PC-9 (cell line): ENCODE results near the gene METTL6. TPM values are rescaled to one million over a fixed set of nuclear protein-coding genes. Genes with fewer than 3 reads are reported as not detected.

ENCODE experiments used
- BruUV-seq: library from RNA; stranded (reverse); fragments of 400-500 nt; replicated peaks from 2 replicates; lab custom pipeline; 2021; lab: Mats Ljungman, UMichigan
- CTCF ChIA-PET: fragments of 300-600 bp; sonication (Branson Sonifier 250); formaldehyde crosslinking; loops from one replicate; lab custom pipeline; 2022; ENCODE audit warnings: antibody characterized with exemption; lab: Charles Lee
- POLR2A ChIA-PET: fragments of 300-600 bp; sonication (Branson Sonifier 250); formaldehyde crosslinking; loops from one replicate; lab custom pipeline; 2022; ENCODE audit warnings: antibody characterized with exemption; ENCODE audit not compliant: unreplicated experiment; lab: Charles Lee
- DNase-seq, 2 experiments: peaks; one replicate each; pipeline versions ENCODE4 v3.0.0 to v3.0.0-alpha.2; 2015 to 2022; ENCODE audit warnings: mixed read lengths in 1 of 2
- H2AFZ ChIP-seq: fragments of 200-600 bp; sonication (generic); 2 replicates; pipeline ENCODE4 v1.8.1; 2017; ENCODE audit warnings: antibody characterized with exemption
- H3F3A ChIP-seq: fragments of 200-600 bp; sonication (generic); 2 replicates; pipeline ENCODE4 v1.8.1; 2017; ENCODE audit warnings: antibody characterized with exemption, mild to moderate bottlenecking, low read depth; ENCODE audit not compliant: insufficient read depth
- H3K27ac ChIP-seq: fragments of 200-600 bp; sonication (generic); 2 replicates; pipeline ENCODE4 v1.6.1; 2016; ENCODE audit warnings: mixed run types
- H3K27me3 ChIP-seq: fragments of 200-600 bp; sonication (generic); 2 replicates; pipeline ENCODE4 v1.6.1; 2016; ENCODE audit warnings: low read depth, mixed run types; ENCODE audit not compliant: insufficient read depth
- H3K36me3 ChIP-seq: fragments of 200-600 bp; sonication (generic); 2 replicates; pipeline ENCODE4 v1.6.1; 2016; ENCODE audit warnings: low read depth, mixed run types
- H3K4me1 ChIP-seq: fragments of 200-600 bp; sonication (generic); replicated peaks from 2 replicates; pipeline ENCODE4 v1.6.1; 2016; ENCODE audit warnings: mixed run types; ENCODE audit not compliant: insufficient read depth
- H3K4me2 ChIP-seq: fragments of 200-600 bp; sonication (generic); 2 replicates; pipeline ENCODE4 v1.6.1; 2017; ENCODE audit warnings: mixed run types
- H3K4me3 ChIP-seq: fragments of 200-600 bp; sonication (generic); 2 replicates; pipeline ENCODE4 v1.6.1; 2016; ENCODE audit warnings: mixed run types
- H3K79me2 ChIP-seq: fragments of 200-600 bp; sonication (generic); 2 replicates; pipeline ENCODE4 v1.6.1; 2017; ENCODE audit warnings: low read depth, mixed run types
- H3K9me2 ChIP-seq: fragments of 200-600 bp; sonication (generic); 2 replicates; pipeline ENCODE4 v1.8.1; 2017; ENCODE audit warnings: mild to moderate bottlenecking; ENCODE audit not compliant: insufficient read depth
- H3K9me3 ChIP-seq: fragments of 200-600 bp; sonication (generic); 2 replicates; pipeline ENCODE4 v1.8.1; 2016; ENCODE audit warnings: low read depth; ENCODE audit not compliant: insufficient read depth
- H4K20me1 ChIP-seq: fragments of 200-600 bp; sonication (generic); 2 replicates; pipeline ENCODE4 v1.8.1; 2017; ENCODE audit not compliant: insufficient read depth
- EZH2 ChIP-seq: fragments of 200-600 bp; sonication (generic); IDR thresholded peaks from 2 replicates; pipeline ENCODE4 v1.8.0; 2017; ENCODE audit warnings: antibody characterized with exemption, low read depth
- intact Hi-C: fragments of 100-400 bp; cut with micrococcal nuclease; formaldehyde crosslinking; loops from one replicate; pipeline ENCODE4 v1.10.0; 2022; ENCODE audit not compliant: unreplicated experiment
- total RNA-seq: library from RNA; stranded (reverse); gene quantifications from 2 replicates; pipeline ENCODE4 v1.2.3, GENCODE V29; 2021
- TF ChIP-seq, protein P1 (sequence below): fragments of 200-600 bp; sonication (generic); conservative IDR thresholded peaks from 2 replicates; pipeline ENCODE4 v1.6.1; 2017; ENCODE audit warnings: mixed run types, antibody characterized with exemption, mild to moderate bottlenecking, moderate library complexity

The METTL6 gene
- total RNA-seq, 1 experiment from 2014 or later: 17.2 TPM

- Histone ChIP-seq H3F3A (peaks cover 15% of the 10 kb centered on the region; the same call in 1 of the 2 replicates), H3K9me2 (no peaks in the 10 kb centered on the region), H3K27ac (no peak overlapping the region), H4K20me1 (no peaks in the 10 kb centered on the region), H3K4me2 (no peak overlapping the region), H3K36me3 (no peaks in the 10 kb centered on the region), H3K9me3 (peaks cover 13% of the 10 kb centered on the region; the same call in 1 of the 2 replicates), H3K27me3 (no peaks in the 10 kb centered on the region), H2AFZ (no peak overlapping the region), H3K4me3 (no peak overlapping the region), H3K79me2 (no peaks in the 10 kb centered on the region), H3K4me1 (peaks cover 8% of the 10 kb centered on the region)
- TF ChIP-seq EZH2: no peak
- TF ChIP-seq, protein P1, sequence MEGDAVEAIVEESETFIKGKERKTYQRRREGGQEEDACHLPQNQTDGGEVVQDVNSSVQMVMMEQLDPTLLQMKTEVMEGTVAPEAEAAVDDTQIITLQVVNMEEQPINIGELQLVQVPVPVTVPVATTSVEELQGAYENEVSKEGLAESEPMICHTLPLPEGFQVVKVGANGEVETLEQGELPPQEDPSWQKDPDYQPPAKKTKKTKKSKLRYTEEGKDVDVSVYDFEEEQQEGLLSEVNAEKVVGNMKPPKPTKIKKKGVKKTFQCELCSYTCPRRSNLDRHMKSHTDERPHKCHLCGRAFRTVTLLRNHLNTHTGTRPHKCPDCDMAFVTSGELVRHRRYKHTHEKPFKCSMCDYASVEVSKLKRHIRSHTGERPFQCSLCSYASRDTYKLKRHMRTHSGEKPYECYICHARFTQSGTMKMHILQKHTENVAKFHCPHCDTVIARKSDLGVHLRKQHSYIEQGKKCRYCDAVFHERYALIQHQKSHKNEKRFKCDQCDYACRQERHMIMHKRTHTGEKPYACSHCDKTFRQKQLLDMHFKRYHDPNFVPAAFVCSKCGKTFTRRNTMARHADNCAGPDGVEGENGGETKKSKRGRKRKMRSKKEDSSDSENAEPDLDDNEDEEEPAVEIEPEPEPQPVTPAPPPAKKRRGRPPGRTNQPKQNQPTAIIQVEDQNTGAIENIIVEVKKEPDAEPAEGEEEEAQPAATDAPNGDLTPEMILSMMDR: no peak
- no TSS peak for BruUV-seq
- ChIA-PET CTCF (no interaction called here), POLR2A (no interaction called here)
- no peak for DNase-seq
- intact Hi-C loops: no loop called here
These were observed 44.9 kb downstream of the METTL6 start for GRCh38 chr3:15382405-15382923.

DNA sequence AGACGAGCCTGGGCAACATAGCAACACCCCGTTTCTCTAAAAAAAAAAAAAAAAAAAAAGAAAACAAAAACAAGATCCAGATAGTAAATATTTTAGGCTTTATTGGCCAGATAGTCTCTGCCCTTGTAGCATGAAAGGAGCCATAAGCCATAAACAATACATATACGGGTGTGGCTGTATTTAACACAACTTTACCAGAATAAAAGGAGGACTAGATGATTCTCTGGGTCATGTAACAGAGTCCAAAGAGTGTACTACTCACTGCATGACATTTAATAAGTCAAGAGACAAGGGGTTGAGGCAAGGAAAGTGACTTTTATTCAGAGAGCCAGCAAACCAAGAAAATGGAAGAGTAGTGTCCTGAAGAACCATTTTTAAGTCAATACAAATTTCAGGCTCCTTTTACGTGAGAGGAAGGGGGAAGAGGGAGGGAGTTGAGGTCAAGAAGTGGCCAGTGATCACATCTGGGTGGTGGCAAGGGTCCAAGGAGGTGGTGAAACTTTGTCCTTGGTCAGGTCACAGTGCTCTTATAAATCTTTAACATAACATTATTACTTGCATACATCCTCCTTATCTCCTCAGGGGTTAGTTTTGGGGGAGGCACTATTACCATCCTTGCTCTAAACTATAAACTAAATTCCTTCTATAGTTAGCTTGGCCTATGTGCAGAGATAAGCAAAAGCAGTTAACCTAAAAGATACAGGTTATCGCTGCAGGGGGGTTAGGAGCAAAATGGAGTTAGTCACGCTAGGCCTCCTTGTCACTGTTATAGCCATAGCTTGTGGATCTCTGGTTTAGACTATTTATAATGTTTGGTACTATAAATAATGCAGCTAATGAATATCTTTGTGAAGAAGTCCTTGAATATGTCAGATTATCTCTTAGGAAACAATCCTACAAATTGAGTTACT lies 46.1 kb downstream of the METTL6 start:
- intact Hi-C loops: no loop called here
- no TSS peak for BruUV-seq
- peaks cover 8% of the 10 kb centered on the region; the same call in 1 of the 2 replicates for H3K9me3 ChIP-seq
- H2AFZ ChIP-seq: no peak overlapping the region
- peaks cover 5% of the 10 kb centered on the region for H3K4me1 ChIP-seq
- DNase-seq: no peak
- ChIA-PET POLR2A (no interaction called here), CTCF (interaction anchor here (0.7 to 0.9 kb wide), 2 partner anchors 92 to 113 kb away, joined by 6 to 7 read pairs; no protein-coding TSS in a partner anchor)
- no peaks in the 10 kb centered on the region for H3K36me3 ChIP-seq
- TF ChIP-seq EZH2: no peak
- TF ChIP-seq, protein P1: no peak
- H4K20me1 ChIP-seq: no peaks in the 10 kb centered on the region
- no peak overlapping the region for H3K27ac ChIP-seq
- no peaks in the 10 kb centered on the region for H3K27me3 ChIP-seq
- no peak overlapping the region for H3K4me3 ChIP-seq
- peaks cover 8% of the 10 kb centered on the region; the same call in 1 of the 2 replicates for H3F3A ChIP-seq
- no peaks in the 10 kb centered on the region for H3K9me2 ChIP-seq
- no peak overlapping the region for H3K4me2 ChIP-seq
- H3K79me2 ChIP-seq: no peaks in the 10 kb centered on the region

DNA sequence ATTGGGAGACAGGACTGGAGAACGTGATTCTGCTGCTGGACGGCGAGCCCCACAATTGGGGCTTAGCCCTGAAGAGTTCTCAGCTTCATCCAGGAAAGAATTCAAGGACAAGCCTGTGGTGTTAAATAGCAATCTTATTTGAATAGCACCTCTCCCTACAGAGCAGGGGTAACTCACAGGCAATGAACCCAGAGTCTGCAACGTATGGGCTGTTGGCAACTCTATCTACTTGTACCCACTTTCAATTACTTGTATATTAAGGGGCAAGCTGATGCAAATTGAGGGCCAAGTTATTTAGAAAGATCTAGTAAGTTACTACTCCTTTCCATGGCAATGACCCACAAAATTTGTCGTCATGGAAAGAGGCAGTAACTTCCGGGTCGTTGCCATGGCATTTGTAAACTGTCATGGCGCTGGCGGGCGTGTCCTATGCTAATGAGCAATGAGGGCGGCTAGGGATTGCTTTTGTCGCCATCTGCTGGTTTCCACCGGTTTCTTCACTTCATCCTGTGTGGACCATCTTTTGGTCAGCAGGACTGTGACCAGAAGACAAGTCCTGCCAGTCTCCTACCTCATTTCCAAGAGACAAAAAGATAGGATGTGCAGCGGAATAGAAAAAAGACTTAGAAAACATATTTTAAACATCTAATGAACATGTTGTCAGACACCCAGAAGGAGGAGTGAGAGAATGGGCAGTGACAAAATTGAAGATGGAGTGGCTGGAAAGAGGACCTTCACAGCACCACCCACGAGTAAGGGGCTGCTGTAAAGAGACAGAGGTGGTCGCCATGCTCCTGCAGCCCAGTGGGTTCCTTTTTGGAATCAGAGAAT lies 49.2 kb downstream of the METTL6 start:
- Histone ChIP-seq H3K9me2 (no peaks in the 10 kb centered on the region), H3K4me3 (0 out of 2 replicates have a peak overlapping the region, but pooled peaks have one; percentile 8), H3K79me2 (no peaks in the 10 kb centered on the region), H2AFZ (peak overlapping the region; percentile 81), H3K9me3 (no peaks in the 10 kb centered on the region), H3F3A (peaks cover 8% of the 10 kb centered on the region; the same call in 1 of the 2 replicates), H3K27me3 (no peaks in the 10 kb centered on the region), H4K20me1 (no peaks in the 10 kb centered on the region), H3K4me2 (peak overlapping the region; percentile 46), H3K27ac (peak overlapping the region; percentile 51), H3K36me3 (no peaks in the 10 kb centered on the region), H3K4me1 (peaks cover 5% of the 10 kb centered on the region)
- peak; percentile 71 to 84 for DNase-seq
- CTCF ChIA-PET: no interaction called here
- no peak for TF ChIP-seq EZH2
- TF ChIP-seq, protein P1: peak; percentile 90
- no TSS peak for BruUV-seq
- intact Hi-C loops: loop anchor here (1.0 to 5.0 kb wide), 6 partner anchors 27 to 110 kb away; partner anchors contain the start of gene SH3BP5
- POLR2A ChIA-PET: interaction anchor here (0.6 kb wide), 1 partner anchor 53 kb away, joined by 4 read pairs; no protein-coding TSS in a partner anchor
